Measurements from ENCODE around the gene C2CD4A. TPM values are rescaled to one million over a fixed set of nuclear protein-coding genes. Genes with fewer than 3 reads are reported as not detected.

C2CD4A gene, protein sequence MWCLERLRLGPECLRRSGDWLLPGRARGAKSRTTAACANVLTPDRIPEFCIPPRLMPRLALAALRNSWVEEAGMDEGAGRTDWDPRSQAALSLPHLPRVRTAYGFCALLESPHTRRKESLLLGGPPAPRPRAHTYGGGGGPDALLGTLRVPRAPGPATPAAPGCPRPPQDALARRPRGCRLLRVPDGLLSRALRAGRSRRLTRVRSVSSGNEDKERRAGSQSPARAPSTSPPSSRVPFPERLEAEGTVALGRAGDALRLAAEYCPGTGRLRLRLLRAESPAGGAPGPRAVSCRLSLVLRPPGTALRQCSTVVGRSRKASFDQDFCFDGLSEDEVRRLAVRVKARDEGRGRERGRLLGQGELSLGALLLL
- total RNA-seq = under 0.01 TPM in 1 of 2 replicates, not detected in the other

GRCh38 chr15:62066663-62067447, at the start of gene C2CD4A:
Gene C2CD4A, plus strand, starts transcription at chr15:62066977. Its CDS starts 637 bp downstream, at chr15:62067614.
- peak within 1 kb of the TSS; percentile 61 for H3K4me3 ChIP-seq (ENCODE audit: insufficient read depth, low read length)
- H2AFZ ChIP-seq (ENCODE audit: low read length) = peak within 1 kb of the TSS; percentile 45
- H3K27me3 ChIP-seq (ENCODE audit: insufficient read depth, low read length) = peaks cover 56% of the 10 kb centered on the region
- no peaks in the 10 kb centered on the region for H4K20me1 ChIP-seq (ENCODE audit: insufficient read depth, low read length)
- no peaks in the 10 kb centered on the region for H3K9me3 ChIP-seq (ENCODE audit: low read depth, low read length)
- no peaks in the 10 kb centered on the region for H3K36me3 ChIP-seq (ENCODE audit: insufficient read depth, low read length)
- H3K4me1 ChIP-seq (ENCODE audit: insufficient read depth, low read length) = peaks cover 14% of the 10 kb centered on the region
- no peak within 1 kb of the TSS for H3K27ac ChIP-seq (ENCODE audit: low read depth, low read length)
- no peaks in the 10 kb centered on the region for H3K79me2 ChIP-seq (ENCODE audit: insufficient read depth, low read length)
- TF ChIP-seq, protein P1, sequence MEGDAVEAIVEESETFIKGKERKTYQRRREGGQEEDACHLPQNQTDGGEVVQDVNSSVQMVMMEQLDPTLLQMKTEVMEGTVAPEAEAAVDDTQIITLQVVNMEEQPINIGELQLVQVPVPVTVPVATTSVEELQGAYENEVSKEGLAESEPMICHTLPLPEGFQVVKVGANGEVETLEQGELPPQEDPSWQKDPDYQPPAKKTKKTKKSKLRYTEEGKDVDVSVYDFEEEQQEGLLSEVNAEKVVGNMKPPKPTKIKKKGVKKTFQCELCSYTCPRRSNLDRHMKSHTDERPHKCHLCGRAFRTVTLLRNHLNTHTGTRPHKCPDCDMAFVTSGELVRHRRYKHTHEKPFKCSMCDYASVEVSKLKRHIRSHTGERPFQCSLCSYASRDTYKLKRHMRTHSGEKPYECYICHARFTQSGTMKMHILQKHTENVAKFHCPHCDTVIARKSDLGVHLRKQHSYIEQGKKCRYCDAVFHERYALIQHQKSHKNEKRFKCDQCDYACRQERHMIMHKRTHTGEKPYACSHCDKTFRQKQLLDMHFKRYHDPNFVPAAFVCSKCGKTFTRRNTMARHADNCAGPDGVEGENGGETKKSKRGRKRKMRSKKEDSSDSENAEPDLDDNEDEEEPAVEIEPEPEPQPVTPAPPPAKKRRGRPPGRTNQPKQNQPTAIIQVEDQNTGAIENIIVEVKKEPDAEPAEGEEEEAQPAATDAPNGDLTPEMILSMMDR (IDR thresholded peaks at IDR 0.05; ENCODE audit: extremely low read depth, low read depth, low read length) = peak; percentile 15
- peak within 1 kb of the TSS; percentile 77 for H3K4me2 ChIP-seq (ENCODE audit: insufficient read depth, low read length)
- DNase-seq (ENCODE audit: insufficient read length, low spot score, missing footprints) = peak; percentile 78

GRCh38 chr15:62020576-62021160, 46.1 kb upstream of the C2CD4A start:
- peak; percentile 35 for DNase-seq (ENCODE audit: insufficient read length, low spot score, missing footprints)
- TF ChIP-seq, protein P1 (IDR thresholded peaks at IDR 0.05; ENCODE audit: extremely low read depth, low read depth, low read length) = no peak
- no peaks in the 10 kb centered on the region for H3K9me3 ChIP-seq (ENCODE audit: low read depth, low read length)

DNA sequence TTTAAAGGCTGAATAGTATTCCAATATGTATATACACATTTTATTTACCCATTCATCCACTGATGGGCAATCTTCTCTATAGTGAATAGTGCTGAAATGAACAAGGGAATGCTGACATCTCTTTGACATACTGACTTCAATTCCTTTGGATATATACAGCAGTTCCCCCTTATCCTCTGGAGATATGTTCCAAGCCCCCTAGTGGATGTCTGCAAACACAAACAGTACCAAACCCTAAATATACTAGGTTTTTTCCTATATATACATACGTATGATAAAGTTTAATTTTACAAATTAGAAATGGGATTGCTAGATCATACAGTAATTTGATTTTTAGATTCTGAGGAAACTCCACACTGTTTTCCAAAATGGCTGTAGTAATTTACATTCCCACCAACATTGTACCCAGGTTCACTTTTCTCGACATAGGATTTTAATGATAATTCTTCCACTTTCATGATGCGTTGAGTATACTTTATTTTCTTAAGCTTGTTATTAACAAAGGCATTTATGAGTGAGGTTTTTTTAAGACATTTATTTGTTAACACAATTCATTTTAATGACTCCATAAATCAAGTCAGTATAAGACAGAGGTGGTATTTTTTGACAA, 44.7 kb upstream of the C2CD4A start:
- H3K36me3 ChIP-seq (ENCODE audit: insufficient read depth, low read length) = peaks cover 4% of the 10 kb centered on the region
- no peaks in the 10 kb centered on the region for H3K27me3 ChIP-seq (ENCODE audit: insufficient read depth, low read length)
- H4K20me1 ChIP-seq (ENCODE audit: insufficient read depth, low read length) = no peaks in the 10 kb centered on the region
- H3K9me3 ChIP-seq (ENCODE audit: low read depth, low read length) = no peaks in the 10 kb centered on the region
- H3K79me2 ChIP-seq (ENCODE audit: insufficient read depth, low read length) = no peaks in the 10 kb centered on the region
- TF ChIP-seq, protein P1 (IDR thresholded peaks at IDR 0.05; ENCODE audit: extremely low read depth, low read depth, low read length) = no peak
- no peak for DNase-seq (ENCODE audit: insufficient read length, low spot score, missing footprints)
- H3K27ac ChIP-seq (ENCODE audit: low read depth, low read length) = no peak overlapping the region
- H3K4me1 ChIP-seq (ENCODE audit: insufficient read depth, low read length) = no peaks in the 10 kb centered on the region
- H3K4me2 ChIP-seq (ENCODE audit: insufficient read depth, low read length) = no peak overlapping the region
- no peak overlapping the region for H3K4me3 ChIP-seq (ENCODE audit: insufficient read depth, low read length)
- H2AFZ ChIP-seq (ENCODE audit: low read length) = no peak overlapping the region

More at GRCh38 chr15:62020576-62021160, 46.1 kb upstream of the C2CD4A start:
- no peaks in the 10 kb centered on the region for H3K27me3 ChIP-seq (ENCODE audit: insufficient read depth, low read length)
- no peak overlapping the region for H3K4me3 ChIP-seq (ENCODE audit: insufficient read depth, low read length)
- H3K4me2 ChIP-seq (ENCODE audit: insufficient read depth, low read length) = no peak overlapping the region
- no peak overlapping the region for H3K27ac ChIP-seq (ENCODE audit: low read depth, low read length)
- H3K79me2 ChIP-seq (ENCODE audit: insufficient read depth, low read length) = no peaks in the 10 kb centered on the region
- no peak overlapping the region for H2AFZ ChIP-seq (ENCODE audit: low read length)
- no peaks in the 10 kb centered on the region for H3K4me1 ChIP-seq (ENCODE audit: insufficient read depth, low read length)
- peaks cover 4% of the 10 kb centered on the region for H3K36me3 ChIP-seq (ENCODE audit: insufficient read depth, low read length)
- H4K20me1 ChIP-seq (ENCODE audit: insufficient read depth, low read length) = no peaks in the 10 kb centered on the region
